GM12875 (cell line): ENCODE results near the gene CTNNBL1.

Source experiments
- H3K4me3 ChIP-seq: one replicate; pipeline ENCODE4 v1.5.1; 2011; ENCODE audit warnings: low read depth, low read length, control low read depth
- CTCF ChIP-seq: IDR thresholded peaks from 2 replicates; pipeline ENCODE4 v1.5.1; 2011; ENCODE audit warnings: low read depth, mild to moderate bottlenecking, control low read depth, inconsistent platforms, low read length, moderate library complexity, borderline replicate concordance; ENCODE audit not compliant: insufficient read depth

The CTNNBL1 gene

GRCh38 chr20:37725855-37726254 lies 32.0 kb downstream of the CTNNBL1 start:
- TF ChIP-seq CTCF, result no peak
- no peak overlapping the region for H3K4me3 ChIP-seq

- no peak overlapping the region for H3K4me3 ChIP-seq
- no peak for TF ChIP-seq CTCF
Measured at GRCh38 chr20:37726321-37726720, 32.5 kb downstream of the CTNNBL1 start.

GRCh38 chr20:37726971-37727956 lies 33.4 kb downstream of the CTNNBL1 start:
- no peak for TF ChIP-seq CTCF

GRCh38 chr20:37727957-37728634 lies 34.3 kb downstream of the CTNNBL1 start:
- H3K4me3 ChIP-seq, result no peak overlapping the region
- TF ChIP-seq CTCF, result no peak

More at GRCh38 chr20:37726971-37727956, 33.4 kb downstream of the CTNNBL1 start:
- no peak overlapping the region for H3K4me3 ChIP-seq

GRCh38 chr20:37728635-37728983 lies 34.8 kb downstream of the CTNNBL1 start:
- TF ChIP-seq CTCF, result no peak
- H3K4me3 ChIP-seq, result no peak overlapping the region

GRCh38 chr20:37729452-37729851 lies 35.6 kb downstream of the CTNNBL1 start:
- TF ChIP-seq CTCF, result no peak
- H3K4me3 ChIP-seq, result no peak overlapping the region
